ENCODE measurements around the gene GSTT2.

Gene GSTT2

DNA sequence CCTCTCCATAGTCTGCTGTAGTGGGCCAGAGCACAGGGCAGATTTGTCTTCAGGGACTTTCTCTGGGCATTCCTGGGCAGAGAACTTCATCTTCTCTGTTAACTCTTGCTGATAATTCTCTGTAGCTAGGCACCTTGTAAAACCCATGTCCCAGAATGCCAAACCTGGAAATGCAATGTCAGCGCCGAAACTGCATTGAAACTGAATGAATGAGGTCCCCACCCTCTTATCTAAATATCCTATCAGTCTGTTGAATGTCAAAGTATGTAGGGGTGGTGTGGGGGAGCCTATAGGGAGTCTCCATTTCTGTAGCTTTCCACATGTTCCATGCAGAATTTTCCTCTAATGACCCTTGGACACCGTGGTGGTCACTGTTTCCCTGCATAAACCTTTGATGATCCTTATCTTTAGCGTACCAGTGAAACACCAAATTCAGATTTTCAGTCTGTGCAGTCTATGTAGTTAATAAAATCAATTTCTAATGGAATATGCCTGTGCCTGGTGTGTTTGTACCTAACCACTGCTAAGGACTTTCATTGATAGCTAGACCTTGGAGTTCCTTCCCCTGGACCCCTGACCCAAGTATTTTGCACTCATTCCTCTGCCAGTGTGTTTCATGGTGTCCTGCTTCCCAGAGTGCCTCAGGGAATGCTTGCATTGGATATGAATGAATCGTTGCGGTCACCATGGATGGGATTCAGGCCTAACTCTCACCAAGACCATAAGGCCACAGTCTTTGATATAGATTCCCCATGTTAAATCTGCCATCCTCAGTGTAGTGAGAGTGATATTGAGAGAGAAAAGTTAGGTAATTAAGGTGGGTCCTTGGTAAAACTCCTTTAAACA is 28.7 kb downstream of the GSTT2 start:
- no peak for DNase-seq (ENCODE audit: extremely low read depth in 1 of 2, low read depth in 1 of 2)

DNA sequence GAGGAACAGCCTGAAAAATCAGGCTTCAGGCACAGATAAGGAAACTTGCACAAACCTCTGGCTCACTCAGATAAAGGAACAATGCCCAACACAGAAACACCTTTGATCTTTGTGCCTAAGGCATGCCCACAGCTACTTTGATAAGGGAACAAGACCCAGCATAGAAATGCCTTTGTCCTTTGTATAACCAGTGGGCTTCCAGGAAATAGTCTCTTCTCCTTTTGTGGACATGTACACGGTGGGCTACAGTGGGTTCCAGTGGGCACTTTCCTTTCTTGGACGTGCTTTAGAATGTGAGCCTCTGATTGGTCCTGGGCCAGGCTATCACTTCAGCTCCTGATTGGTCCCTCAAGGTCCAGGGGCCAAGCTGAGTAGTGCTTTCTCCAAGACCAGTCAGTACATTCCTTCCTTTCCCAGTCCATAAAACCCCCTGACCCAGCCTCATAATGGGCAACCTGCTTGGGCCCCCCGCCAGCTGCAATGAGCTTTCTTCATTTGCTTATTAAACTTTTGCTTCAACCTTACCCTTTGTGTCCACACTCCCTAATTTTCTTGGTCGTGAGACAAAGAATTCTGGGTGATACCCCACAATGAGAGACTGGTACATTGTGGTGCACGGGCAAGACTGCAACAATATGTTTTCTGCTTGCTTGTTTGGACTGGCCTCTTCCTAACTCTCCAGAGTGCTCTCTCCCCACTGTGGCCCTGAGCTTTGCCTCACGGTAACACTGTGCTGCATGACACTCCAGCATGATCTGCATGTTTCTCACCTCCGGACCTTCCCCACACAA is 29.5 kb downstream of the GSTT2 start:
- no peak for DNase-seq (ENCODE audit: extremely low read depth in 1 of 2, low read depth in 1 of 2)

DNA sequence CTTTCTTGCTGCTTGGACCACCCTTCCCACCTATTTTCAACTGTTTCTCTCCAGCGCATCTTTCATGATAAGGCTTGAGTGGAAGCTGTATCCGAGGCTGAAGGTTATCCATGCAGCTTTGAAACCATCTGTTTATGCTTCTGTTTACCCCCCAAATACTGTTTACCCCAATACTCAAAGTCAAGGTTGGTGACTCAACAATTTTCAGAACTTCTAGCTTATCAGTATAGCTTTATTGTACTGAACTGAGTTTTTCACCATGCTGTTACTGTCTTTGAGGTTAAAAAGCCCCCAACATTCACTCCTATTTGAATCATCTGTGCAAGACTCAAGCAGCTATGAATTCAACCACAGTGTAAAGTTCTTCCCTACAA is 30.1 kb downstream of the GSTT2 start:
- DNase-seq (ENCODE audit: extremely low read depth in 1 of 2, low read depth in 1 of 2) = no peak

DNA sequence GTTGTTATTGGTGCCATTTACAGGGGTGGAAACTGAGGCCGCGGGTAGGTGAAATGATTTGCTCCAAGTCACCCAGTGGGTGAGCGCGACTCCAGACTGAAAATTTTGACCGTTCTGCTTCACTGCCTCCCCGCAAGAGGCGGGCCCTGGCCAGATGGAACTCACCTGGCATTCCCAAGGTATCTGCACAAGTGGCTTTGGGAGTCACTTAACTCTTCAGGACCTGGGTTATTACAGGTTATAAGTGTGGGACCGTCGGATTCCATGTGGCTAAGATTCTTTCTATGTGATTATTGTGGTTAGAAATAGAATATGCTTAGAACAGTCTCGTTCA is 31.8 kb downstream of the GSTT2 start:
- no peak for DNase-seq (ENCODE audit: extremely low read depth in 1 of 2, low read depth in 1 of 2)

DNA sequence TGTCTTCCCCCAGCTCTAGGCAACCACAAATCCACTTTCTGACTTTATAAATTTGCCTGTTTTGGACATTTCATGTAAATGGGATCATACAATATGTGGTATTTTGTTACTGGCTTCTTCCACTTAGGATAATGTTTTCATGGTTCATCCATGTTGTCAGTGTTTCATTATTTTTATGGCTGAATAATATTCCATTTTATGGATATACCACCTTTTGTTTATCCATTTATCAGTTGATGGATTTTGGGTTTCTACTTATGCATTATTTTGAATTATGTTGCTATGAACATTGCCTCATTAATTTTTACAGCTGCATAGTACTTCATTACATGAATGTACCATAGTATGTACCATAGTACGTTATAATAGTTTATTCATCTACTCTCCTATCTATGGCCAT is 36.2 kb downstream of the GSTT2 start:
- DNase-seq (ENCODE audit: extremely low read depth in 1 of 2, low read depth in 1 of 2) = no peak

DNA sequence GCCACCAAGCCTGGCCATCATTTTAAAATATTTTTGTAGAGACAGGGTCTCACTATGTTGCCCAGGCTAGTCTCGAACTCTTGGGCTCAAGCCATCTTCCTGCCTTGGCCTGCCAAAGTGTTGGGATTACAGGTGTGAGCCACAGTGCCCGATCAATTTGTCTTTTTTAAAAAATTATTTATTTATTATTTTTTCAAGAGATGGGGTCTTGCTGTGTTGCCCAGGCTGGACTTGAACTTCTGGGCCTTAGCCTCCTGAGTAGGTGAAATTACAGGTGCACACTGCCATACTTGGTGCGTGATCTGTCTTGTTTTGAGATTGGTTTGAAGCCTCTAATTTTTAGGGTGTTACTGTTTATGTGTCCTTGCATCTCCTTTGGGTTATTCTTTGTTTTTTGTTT is 41.4 kb downstream of the GSTT2 start:
- DNase-seq (ENCODE audit: extremely low read depth in 1 of 2, low read depth in 1 of 2) = no peak

DNA sequence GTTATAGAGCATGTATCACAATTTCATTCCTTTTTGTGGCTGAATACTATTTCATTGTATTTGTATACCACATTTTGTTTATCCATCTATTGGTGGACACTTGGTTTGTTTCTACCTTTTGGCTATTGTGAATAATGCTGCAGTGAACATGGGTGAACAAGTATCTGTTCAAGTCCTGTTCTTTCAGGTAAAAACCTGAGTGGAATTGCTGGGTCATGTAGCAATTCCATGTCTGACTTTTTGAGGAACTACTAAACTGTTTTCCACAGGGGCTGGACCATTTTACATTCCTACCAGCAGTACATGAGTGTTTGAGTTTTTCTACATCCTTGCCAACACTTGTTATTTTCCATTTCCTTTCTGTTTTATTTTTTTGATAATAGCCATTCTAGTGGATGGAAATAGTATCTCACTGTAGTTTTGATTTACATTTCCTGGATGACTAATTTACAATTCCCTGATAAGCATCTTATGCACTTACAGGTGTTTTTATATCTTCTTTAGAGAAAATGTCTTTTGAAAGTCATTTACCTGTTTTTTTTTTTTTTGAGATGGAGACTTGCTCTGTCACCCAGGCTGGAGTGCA is 43.4 kb downstream of the GSTT2 start:
- DNase-seq (ENCODE audit: extremely low read depth in 1 of 2, low read depth in 1 of 2) = no peak

DNA sequence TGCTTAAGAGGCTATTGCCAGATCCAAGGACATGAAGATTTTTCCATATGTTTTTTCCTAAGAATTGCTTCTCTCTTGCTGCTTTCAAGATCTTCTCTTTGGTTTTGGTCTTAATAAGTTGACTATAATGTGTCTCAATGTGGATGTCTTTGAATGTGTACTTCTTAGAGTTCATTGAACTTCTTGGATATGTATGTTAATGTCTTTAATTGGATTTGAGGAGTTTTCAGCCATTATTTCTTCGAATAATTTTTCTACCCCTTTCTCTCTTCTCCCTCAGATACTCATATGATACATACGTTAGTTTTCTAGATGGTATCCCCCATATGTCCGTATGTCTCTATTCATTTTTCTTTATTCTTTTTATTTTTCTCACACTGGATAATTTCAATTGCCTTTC is 44.4 kb downstream of the GSTT2 start:
- no peak for DNase-seq (ENCODE audit: extremely low read depth in 1 of 2, low read depth in 1 of 2)

DNA sequence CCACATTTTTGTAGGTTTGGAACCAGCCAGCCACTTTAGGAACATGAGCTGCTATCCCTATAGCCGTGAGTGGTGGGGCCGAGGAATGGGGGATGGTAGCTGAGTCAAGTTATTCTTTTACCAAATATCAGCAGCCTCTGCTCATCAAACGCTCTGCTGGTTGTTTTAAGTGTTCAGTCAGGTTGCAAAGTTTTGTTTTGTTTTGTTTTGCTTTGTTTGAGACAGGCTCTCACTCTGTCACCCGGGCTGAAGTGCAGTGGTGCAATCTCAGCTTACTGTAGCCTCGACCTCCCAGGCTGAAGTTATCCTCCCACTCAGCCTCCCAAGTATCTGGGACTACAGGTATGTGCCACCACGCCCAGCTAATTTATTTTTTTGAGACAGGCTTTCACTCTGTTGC is 45.5 kb downstream of the GSTT2 start:
- DNase-seq (ENCODE audit: extremely low read depth in 1 of 2, low read depth in 1 of 2) = no peak

DNA sequence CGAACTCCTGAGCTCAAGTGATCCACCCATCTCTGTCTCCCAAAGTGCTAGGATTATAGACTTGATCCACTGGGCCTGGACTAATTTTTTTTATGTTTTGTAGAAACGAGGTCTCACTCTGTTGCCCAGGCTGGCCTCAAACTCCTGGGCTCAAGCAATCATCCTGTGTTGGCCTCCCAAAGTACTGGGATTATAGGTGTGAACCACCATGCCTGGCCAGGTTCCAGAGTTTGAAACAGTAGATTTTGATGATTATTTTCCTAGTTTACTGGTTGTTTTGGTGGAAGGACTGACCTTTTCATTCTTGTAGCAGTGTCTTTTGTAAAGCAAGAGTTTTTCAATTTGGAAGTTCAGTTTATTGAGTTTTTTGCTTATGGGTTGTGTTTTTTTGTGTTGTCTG is 46.1 kb downstream of the GSTT2 start:
- no peak for DNase-seq (ENCODE audit: extremely low read depth in 1 of 2, low read depth in 1 of 2)

DNA sequence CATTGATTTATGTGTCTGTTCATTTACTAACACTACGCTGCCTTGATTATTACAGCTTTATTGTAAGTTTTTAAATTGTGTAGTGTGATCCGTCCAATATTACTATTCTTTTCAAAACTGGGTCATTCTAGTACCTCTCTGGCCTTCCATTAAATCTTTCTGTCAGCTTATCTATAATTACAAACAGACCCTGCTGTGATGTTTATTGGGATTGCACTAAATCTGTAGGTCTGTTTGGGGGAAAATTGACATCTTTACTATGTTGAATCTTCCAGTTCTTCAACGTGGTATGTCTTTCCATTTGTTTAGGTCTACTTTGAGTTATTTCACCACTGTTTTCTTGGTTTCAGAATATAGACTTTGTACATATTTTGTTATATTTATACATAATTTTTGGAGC is 46.8 kb downstream of the GSTT2 start:
- DNase-seq (ENCODE audit: extremely low read depth in 1 of 2, low read depth in 1 of 2) = no peak

DNA sequence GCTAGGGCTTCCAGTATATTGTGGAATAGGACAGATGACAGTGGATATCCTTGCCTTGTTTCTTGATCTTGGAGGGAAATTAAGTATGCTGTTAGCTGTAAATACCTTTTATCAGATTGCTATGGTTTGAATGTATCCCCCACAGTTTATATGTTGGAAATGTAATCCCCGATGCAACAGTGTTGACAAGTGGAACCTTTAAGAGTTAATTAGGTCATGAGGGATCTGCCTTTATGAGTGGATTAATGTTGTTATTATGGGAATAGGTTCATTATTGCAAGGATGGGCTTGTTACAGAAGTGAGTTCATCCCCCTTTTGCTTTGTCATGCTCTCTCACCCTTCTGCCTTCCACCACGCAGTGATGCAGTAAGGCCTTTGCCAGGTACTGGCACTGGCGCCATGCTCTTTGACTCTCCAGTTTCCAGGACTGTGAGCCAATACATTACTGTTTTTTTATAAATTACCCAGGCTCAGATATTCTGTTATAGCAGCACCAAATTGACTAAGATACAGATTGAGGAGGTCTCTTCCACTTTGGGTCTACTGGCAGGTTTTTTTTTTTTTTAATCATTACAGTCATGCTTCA is 47.5 kb downstream of the GSTT2 start:
- DNase-seq (ENCODE audit: extremely low read depth in 1 of 2, low read depth in 1 of 2) = no peak

DNA sequence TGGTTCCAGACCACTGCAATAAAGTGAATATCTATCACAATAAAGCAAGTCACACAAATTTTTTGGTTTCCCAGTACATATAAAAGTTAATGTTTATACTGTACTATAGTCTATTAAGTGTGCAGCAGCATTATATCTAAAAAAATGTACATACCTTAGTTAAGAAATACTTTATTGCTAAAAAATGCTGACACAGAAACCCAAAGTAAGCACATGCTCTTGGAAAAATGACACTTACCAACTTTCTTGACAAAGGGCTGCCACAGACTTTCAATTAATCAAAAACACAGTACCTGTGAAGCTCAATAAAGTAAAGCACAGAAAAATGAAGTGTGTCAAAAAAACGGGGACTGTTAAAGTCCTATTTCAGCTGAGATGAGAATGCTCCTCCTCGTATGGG is 48.1 kb downstream of the GSTT2 start:
- no peak for DNase-seq (ENCODE audit: extremely low read depth in 1 of 2, low read depth in 1 of 2)

DNA sequence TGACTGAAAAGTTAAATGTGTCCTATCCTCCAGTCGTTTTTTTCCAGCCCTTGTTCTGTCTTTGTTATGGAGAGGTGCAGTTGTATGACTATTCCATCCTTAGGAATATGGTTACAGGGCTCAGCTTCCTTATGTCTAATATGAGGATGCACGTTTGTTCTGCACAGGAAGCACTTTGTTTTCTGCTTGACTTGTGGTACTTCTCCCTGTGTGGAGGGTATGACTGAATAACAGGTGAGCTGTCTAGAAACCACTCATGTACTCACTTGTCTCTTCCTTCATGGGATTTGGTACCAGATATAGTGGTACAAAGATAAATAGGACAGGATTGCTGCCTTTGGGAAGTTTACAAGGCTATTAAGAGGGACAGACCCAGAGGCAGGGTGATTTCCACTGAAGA is 48.6 kb downstream of the GSTT2 start:
- no peak for DNase-seq (ENCODE audit: extremely low read depth in 1 of 2, low read depth in 1 of 2)

DNA sequence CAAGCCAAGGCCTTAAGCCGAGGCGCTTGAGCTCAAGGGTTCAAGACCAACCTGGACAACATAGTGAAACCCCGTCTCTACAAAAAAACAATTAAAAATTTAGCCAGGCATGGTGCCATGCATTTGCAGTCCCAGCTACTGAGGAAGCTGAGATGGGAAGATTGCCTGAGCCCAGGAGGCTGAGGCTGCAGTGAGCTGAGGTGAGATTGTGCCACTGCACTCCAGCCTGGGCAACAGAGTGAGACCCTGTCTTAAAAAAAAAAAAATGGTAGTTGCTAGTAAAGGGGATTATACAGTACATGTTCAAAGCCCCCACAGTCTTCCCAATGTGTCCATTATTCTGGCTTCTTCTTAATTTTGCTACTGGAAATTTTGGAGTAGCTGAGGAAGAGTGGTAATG is 49.4 kb downstream of the GSTT2 start:
- DNase-seq (ENCODE audit: extremely low read depth in 1 of 2, low read depth in 1 of 2) = no peak

DNA sequence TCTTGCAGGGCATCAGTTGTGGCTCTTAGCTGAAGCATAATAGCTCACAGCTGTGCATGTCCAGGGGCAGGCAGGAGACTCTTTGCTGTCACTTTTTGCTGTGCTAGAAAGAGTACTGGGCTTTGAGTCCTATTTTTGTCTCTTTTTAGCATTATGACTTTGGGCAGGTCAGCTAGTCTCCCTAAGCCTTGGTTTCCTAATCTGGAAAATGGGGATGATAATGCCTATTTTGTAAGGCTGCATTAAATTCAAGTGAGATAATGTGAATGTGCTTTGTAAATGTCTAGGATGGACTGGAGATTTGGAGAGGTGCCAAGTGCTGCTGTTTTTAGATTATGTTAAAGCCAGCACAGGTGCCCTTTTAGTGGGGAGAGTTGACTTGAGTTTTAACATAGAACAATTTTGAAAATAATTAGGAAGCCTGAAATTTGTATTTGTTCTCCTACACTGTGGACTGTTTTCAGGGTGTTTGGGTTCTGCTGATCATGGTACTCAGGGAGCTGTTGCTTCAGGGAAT is 50.3 kb downstream of the GSTT2 start:
- no peak for DNase-seq (ENCODE audit: extremely low read depth in 1 of 2, low read depth in 1 of 2)
